Activated CD4-positive, alpha-beta T cell treated with anti-CD3 and anti-CD28 coated beads, Interleukin-2, amount 50 U/mL, for 24 hours (primary cell): ENCODE measurements around the gene LDLRAD3.

Source experiments
- DNase-seq, 2 donors: peaks; one replicate each; pipeline ENCODE4 v3.0.0-alpha.2; 2020; ENCODE audit warnings: low read depth in 1 of 2, low spot score in 1 of 2

LDLRAD3 gene

GRCh38 chr11:35954205-35954604, 10.3 kb downstream of the LDLRAD3 start:
- DNase-seq, result no peak

GRCh38 chr11:35955636-35956035, 11.8 kb downstream of the LDLRAD3 start:
- no peak for DNase-seq

DNA sequence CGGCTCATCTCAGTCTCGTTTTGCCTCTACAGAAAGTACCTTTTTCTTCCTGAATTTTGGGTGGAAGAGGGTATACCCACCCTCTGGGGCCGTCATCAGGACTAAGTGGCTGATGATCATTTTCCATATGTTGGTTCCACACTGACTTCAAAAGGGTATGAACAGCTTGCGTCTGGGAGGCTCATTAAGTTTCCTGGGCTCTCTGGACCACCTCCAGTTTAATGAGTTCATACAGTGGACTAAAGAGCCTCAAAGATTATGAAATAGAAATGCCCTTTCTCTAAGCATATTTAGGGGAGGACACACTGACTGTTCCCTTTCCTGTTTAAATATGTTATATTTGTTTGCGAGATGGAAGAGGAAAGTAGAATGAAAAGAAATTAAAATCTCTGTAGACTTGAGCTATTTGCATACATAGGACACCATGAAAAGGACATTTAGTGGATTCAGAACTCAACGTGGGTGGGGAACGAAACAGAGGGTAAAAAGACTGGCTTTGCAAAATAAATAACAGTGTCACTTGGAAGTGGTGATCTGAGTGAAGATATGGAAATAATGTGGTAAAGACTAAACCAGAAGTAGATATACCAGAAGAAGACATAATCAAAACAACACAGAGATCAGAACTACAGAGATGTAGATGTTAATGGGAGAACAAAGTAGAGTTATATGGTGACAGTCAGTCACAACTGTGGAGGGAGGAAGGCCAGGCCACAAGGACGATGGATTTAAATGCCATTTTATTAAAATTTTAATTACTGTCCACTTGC, 18.7 kb downstream of the LDLRAD3 start:
- no peak for DNase-seq

DNA sequence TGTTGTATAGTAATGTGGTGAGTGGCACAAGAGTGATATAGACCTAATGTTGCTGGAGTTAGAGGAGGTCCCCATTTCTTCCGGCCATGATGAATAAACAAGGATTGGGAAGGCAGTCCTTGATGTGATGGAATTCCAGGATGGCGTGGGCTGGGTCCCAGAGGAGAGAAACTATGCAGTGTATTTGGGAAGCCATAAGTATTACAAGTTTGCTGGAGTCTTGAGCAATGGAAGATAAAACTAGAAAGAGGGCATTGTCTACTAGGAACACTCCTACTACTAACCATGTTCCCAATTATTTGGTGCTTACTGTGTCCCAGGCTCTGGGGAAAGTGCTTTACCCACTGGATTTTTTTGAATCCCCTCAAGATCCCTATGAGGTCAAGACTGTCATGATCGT, 20.0 kb downstream of the LDLRAD3 start:
- DNase-seq, result no peak

GRCh38 chr11:35964841-35965240, 21.0 kb downstream of the LDLRAD3 start:
- DNase-seq, result no peak

DNA sequence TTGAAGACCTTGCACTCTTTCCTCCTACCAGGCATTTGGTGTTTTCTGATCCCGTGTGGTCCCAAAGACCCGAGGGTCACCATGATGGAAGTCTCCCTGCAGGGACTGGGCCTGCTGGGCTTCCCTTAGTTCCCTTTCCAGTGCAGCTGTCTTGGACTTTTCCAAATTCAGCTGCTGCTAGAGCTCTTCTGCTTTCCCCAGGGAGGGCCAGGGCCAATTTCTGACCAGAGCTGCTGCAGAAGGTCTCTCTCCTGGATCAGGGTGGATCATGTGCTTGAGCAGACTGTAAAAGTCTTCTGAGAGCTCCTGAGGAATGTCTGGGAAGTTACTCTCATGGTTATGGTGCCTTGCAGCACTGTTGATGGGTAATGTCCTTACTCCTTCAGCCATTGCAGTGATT, 23.2 kb downstream of the LDLRAD3 start:
- no peak for DNase-seq

- no peak for DNase-seq
Measured at GRCh38 chr11:35968386-35969088, 24.7 kb downstream of the LDLRAD3 start.

DNA sequence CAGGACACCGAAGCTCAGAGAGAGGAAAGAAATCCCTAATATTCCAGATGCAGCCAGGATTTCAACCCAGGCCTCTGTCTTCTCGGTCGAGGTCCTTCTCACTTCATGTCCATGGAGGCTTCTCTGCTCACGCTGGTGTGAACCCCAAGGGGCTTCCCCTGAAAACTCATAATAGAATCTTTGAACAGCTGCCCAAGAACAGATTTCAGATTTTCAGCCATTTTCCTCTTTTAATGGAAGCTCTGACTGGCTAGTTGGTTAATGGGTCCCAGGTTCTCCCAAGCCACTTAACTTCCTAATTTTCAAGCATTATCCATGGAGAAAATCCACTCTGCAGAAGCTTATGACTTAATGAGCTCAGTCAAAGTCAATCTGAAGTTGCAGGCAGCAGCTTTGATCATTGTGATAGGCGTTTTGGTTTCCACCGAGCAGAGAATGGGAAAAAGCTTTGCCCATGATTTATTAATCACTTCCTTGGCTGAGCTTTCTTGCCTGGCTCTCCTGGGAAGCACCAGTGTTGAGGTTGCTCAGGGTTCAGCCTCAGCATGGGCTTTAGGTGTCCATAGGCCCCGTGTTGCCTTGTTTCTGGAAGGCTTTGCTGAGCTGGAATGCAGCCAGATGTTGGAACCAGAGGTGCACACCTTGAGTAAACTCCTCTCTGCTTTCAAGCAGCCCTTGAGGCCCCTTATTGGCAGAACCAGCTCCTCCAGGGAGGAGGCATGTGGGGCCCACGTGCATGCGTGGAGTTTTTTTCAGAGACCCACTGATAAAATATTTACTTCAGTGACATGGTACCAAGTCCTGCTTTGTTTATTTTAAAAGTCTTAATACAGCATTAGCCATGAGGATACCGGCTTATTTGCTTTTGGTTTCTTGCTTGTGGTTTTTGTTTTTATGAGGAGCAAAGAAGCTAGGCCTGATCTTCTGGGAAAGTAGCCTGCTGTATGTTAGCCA, 25.5 kb downstream of the LDLRAD3 start:
- DNase-seq, result no peak

GRCh38 chr11:35970445-35970844, 26.6 kb downstream of the LDLRAD3 start:
- DNase-seq, result no peak

- no peak for DNase-seq
Measured at GRCh38 chr11:35971841-35972422, 28.1 kb downstream of the LDLRAD3 start.

DNA sequence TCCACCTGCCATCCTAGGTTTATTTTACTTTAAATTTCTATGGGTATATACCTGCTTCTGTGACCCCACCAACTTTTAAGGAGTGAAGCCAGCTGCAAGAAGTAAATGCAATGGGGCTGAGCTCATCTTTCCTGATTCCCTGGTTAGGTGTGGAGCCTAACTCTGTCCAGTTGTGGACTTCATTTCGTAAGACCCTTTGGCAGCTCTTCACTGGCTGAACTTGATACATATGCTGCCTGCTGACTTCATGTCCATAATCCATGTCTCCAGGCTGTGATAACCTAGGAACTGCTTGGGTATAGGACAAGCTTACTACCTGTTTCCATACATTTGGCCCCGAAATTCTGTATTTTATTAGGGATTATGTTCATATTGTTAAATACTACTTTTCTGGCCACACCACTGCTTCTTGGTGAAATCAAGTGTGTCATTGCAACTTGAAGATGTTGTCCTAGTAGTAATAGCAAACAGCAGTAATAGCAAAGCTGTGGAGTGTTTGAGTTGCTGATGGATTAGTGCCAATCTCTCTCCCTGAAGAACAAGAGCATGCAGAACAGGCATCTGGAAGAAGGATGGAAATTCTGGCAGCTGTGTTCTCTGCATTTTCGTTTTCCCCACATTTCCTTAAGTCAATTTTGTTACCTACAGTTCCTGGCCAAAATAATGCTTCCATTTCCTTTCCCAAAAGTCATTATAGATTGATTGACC, 31.2 kb downstream of the LDLRAD3 start:
- DNase-seq, result no peak

- no peak for DNase-seq
Measured at GRCh38 chr11:35976434-35976833, 32.6 kb downstream of the LDLRAD3 start.

DNA sequence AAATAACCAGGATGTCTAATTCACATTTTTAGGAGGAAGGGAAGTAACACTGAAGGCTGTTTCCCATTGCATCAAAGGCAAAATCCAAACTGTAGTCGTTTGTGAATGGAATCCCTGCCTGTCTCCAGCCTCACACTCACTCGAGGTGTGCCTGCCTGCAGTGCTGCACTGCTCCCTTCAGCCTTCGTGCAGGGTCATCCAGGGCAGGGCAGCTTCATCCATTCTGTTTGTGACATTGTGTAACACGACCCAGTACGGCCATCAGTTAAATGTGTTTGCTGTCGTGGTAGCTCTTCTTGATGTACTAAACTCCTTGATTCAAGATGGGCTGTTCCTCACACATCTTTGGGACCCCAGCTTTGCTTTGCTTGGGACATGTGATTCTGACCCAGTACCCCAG, 34.3 kb downstream of the LDLRAD3 start:
- DNase-seq, result no peak

GRCh38 chr11:35978891-35979290, 35.0 kb downstream of the LDLRAD3 start:
- DNase-seq, result no peak

DNA sequence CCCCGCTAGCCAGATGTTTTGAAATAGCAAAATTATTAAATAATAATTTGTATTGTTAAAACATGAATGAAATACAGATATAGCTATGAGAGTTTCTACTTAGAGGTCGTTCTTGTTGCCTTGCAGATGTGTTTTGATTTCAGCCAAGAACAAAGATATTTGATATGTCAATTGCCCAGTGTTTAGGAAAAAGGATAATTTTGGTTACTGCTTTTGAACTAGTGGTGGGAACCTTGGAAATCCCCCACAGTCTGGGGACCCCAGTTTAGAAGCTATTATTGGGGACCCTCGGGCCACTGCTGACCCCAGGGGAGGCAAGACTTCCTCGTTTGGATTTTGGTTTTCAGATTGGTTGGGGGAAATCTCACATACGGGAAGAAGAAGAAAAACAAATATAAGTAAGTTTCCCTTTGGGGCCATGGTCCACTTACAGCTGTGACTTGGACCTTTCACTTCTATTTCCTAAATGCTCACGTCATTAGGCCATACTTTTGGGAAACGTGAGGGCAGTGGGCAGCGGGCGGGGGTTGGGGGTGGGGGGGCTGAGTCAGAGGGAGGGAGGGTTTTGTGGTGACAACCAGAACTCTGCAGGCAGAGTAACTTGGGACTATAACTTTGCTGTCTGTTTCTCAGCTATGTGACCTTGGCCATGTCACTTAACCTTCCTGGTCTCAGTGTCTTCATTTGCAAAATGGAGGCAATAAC, 37.0 kb downstream of the LDLRAD3 start:
- no peak for DNase-seq

DNA sequence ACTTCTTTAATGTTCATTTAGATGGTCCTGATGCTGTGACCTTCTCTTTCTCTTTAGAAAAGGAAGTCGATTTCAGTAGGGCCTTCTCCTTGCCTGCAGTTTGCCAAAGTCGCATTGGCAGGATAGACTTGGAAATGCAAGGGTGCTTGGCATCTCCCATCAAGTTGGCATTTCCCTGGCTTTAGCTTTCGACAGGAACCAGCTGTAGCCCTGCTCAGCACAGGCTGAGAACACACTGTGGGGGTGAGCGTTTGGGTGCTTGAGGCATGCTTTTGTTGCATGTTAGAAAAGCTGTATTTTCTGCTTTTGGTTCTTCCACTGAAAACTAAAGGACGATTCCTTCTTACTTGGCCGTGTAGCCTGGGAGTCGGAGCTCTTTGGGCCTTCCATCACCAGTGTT, 37.7 kb downstream of the LDLRAD3 start:
- no peak for DNase-seq

- no peak for DNase-seq
Measured at GRCh38 chr11:35982061-35982460, 38.2 kb downstream of the LDLRAD3 start.

GRCh38 chr11:35983981-35984380, 40.1 kb downstream of the LDLRAD3 start:
- no peak for DNase-seq

DNA sequence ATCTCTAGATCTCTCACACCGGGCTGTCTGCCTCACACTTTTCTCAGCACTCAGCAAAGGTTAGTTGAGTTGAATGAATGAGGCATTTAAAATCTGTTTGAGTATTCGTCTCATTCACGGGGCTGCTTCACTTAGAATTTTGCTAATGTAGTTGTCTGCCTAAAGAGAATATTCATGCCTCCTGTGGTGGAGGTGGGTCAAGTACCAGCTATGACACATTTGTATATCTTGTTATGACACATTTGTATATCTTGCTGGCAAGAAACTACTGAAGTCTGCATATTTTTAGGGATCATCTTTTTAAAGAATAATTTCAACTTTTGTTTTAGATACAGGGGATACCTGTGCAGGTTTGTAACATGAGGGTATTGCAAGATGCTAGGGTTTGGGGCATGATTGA, 43.1 kb downstream of the LDLRAD3 start:
- DNase-seq, result no peak

- no peak for DNase-seq
Measured at GRCh38 chr11:35990170-35990569, 46.3 kb downstream of the LDLRAD3 start.
